ENCODE measurements around the gene CRYL1. TPM values are rescaled to one million over a fixed set of nuclear protein-coding genes. Genes with fewer than 3 reads are reported as not detected.
A peak's percentile ranks its signal among the peaks of the same experiment; 100 is the strongest.

Gene CRYL1
- total RNA-seq, 1 experiment from 2014 or later, result 0.14 TPM

GRCh38 chr13:20491926-20492435 lies 33.7 kb downstream of the CRYL1 start:
- Histone ChIP-seq H3K4me3 (ENCODE audit: insufficient read depth, low read depth, low read length) (no peak overlapping the region), H3K36me3 (replicated peaks; ENCODE audit: control insufficient read depth, insufficient read depth, low read length) (no peaks in the 10 kb centered on the region), H3K27me3 (ENCODE audit: control insufficient read depth, insufficient read depth, low read length) (no peaks in the 10 kb centered on the region; the same call in 1 of the 2 replicates)
- no peak for DNase-seq

- no peak for DNase-seq
- Histone ChIP-seq H3K27me3 (ENCODE audit: control insufficient read depth, insufficient read depth, low read length) (no peaks in the 10 kb centered on the region), H3K36me3 (replicated peaks; ENCODE audit: control insufficient read depth, insufficient read depth, low read length) (no peaks in the 10 kb centered on the region), H3K4me3 (ENCODE audit: insufficient read depth, low read depth, low read length) (no peak overlapping the region)
Observed at GRCh38 chr13:20489185-20489820, 36.4 kb downstream of the CRYL1 start.

GRCh38 chr13:20487927-20488326 lies 37.7 kb downstream of the CRYL1 start:
- DNase-seq, result no peak
- Histone ChIP-seq H3K36me3 (replicated peaks; ENCODE audit: control insufficient read depth, insufficient read depth, low read length) (no peaks in the 10 kb centered on the region), H3K27me3 (ENCODE audit: control insufficient read depth, insufficient read depth, low read length) (no peaks in the 10 kb centered on the region), H3K4me3 (ENCODE audit: insufficient read depth, low read depth, low read length) (no peak overlapping the region)

- DNase-seq, result no peak
- Histone ChIP-seq H3K27me3 (ENCODE audit: control insufficient read depth, insufficient read depth, low read length) (no peaks in the 10 kb centered on the region), H3K36me3 (replicated peaks; ENCODE audit: control insufficient read depth, insufficient read depth, low read length) (no peaks in the 10 kb centered on the region), H3K4me3 (ENCODE audit: insufficient read depth, low read depth, low read length) (no peak overlapping the region)
Observed at GRCh38 chr13:20482787-20483186, 42.9 kb downstream of the CRYL1 start.

GRCh38 chr13:20482275-20482761 lies 43.3 kb downstream of the CRYL1 start:
- H3K36me3 ChIP-seq (replicated peaks; ENCODE audit: control insufficient read depth, insufficient read depth, low read length), result no peaks in the 10 kb centered on the region
- H3K27me3 ChIP-seq (ENCODE audit: control insufficient read depth, insufficient read depth, low read length), result no peaks in the 10 kb centered on the region
- H3K4me3 ChIP-seq (ENCODE audit: insufficient read depth, low read depth, low read length), result no peak overlapping the region
- no peak for DNase-seq

- no peak overlapping the region for H3K4me3 ChIP-seq (ENCODE audit: insufficient read depth, low read depth, low read length)
- H3K36me3 ChIP-seq (replicated peaks; ENCODE audit: control insufficient read depth, insufficient read depth, low read length), result no peaks in the 10 kb centered on the region
- no peaks in the 10 kb centered on the region for H3K27me3 ChIP-seq (ENCODE audit: control insufficient read depth, insufficient read depth, low read length)
- no peak for DNase-seq
Observed at GRCh38 chr13:20477394-20477793, 48.3 kb downstream of the CRYL1 start.

- H3K27me3 ChIP-seq (ENCODE audit: control insufficient read depth, insufficient read depth, low read length), result no peaks in the 10 kb centered on the region
- no peak overlapping the region for H3K4me3 ChIP-seq (ENCODE audit: insufficient read depth, low read depth, low read length)
- H3K36me3 ChIP-seq (replicated peaks; ENCODE audit: control insufficient read depth, insufficient read depth, low read length), result no peaks in the 10 kb centered on the region
- DNase-seq, result peak; percentile 63
Observed at GRCh38 chr13:20475927-20476691, 49.5 kb downstream of the CRYL1 start.

GRCh38 chr13:20474515-20474914 lies 51.1 kb downstream of the CRYL1 start:
- H3K27me3 ChIP-seq (ENCODE audit: control insufficient read depth, insufficient read depth, low read length), result no peaks in the 10 kb centered on the region
- no peak overlapping the region for H3K4me3 ChIP-seq (ENCODE audit: insufficient read depth, low read depth, low read length)
- no peaks in the 10 kb centered on the region for H3K36me3 ChIP-seq (replicated peaks; ENCODE audit: control insufficient read depth, insufficient read depth, low read length)
- no peak for DNase-seq

- Histone ChIP-seq H3K4me3 (ENCODE audit: insufficient read depth, low read depth, low read length) (no peak overlapping the region), H3K27me3 (ENCODE audit: control insufficient read depth, insufficient read depth, low read length) (no peaks in the 10 kb centered on the region), H3K36me3 (replicated peaks; ENCODE audit: control insufficient read depth, insufficient read depth, low read length) (no peaks in the 10 kb centered on the region)
- DNase-seq, result no peak
Observed at GRCh38 chr13:20473888-20474287, 51.8 kb downstream of the CRYL1 start.

GRCh38 chr13:20473139-20473538 lies 52.5 kb downstream of the CRYL1 start:
- no peak for DNase-seq
- no peak overlapping the region for H3K4me3 ChIP-seq (ENCODE audit: insufficient read depth, low read depth, low read length)
- H3K36me3 ChIP-seq (replicated peaks; ENCODE audit: control insufficient read depth, insufficient read depth, low read length), result no peaks in the 10 kb centered on the region
- H3K27me3 ChIP-seq (ENCODE audit: control insufficient read depth, insufficient read depth, low read length), result no peaks in the 10 kb centered on the region

- no peak overlapping the region for H3K4me3 ChIP-seq (ENCODE audit: insufficient read depth, low read depth, low read length)
Observed at GRCh38 chr13:20472531-20472930, 53.1 kb downstream of the CRYL1 start.

GRCh38 chr13:20470136-20470535 lies 55.5 kb downstream of the CRYL1 start:
- no peak overlapping the region for H3K4me3 ChIP-seq (ENCODE audit: insufficient read depth, low read depth, low read length)
- no peaks in the 10 kb centered on the region for H3K27me3 ChIP-seq (ENCODE audit: control insufficient read depth, insufficient read depth, low read length)
- DNase-seq, result no peak
- no peaks in the 10 kb centered on the region for H3K36me3 ChIP-seq (replicated peaks; ENCODE audit: control insufficient read depth, insufficient read depth, low read length)

More at GRCh38 chr13:20472531-20472930, 53.1 kb downstream of the CRYL1 start:
- Histone ChIP-seq H3K36me3 (replicated peaks; ENCODE audit: control insufficient read depth, insufficient read depth, low read length) (no peaks in the 10 kb centered on the region), H3K27me3 (ENCODE audit: control insufficient read depth, insufficient read depth, low read length) (no peaks in the 10 kb centered on the region)
- DNase-seq, result no peak

GRCh38 chr13:20466371-20466770 lies 59.3 kb downstream of the CRYL1 start:
- no peak for DNase-seq
- no peaks in the 10 kb centered on the region for H3K27me3 ChIP-seq (ENCODE audit: control insufficient read depth, insufficient read depth, low read length)
- no peak overlapping the region for H3K4me3 ChIP-seq (ENCODE audit: insufficient read depth, low read depth, low read length)
- no peaks in the 10 kb centered on the region for H3K36me3 ChIP-seq (replicated peaks; ENCODE audit: control insufficient read depth, insufficient read depth, low read length)

- Histone ChIP-seq H3K4me3 (ENCODE audit: insufficient read depth, low read depth, low read length) (no peak overlapping the region), H3K36me3 (replicated peaks; ENCODE audit: control insufficient read depth, insufficient read depth, low read length) (no peaks in the 10 kb centered on the region), H3K27me3 (ENCODE audit: control insufficient read depth, insufficient read depth, low read length) (no peaks in the 10 kb centered on the region)
- no peak for DNase-seq
Observed at GRCh38 chr13:20465218-20465879, 60.3 kb downstream of the CRYL1 start.

- Histone ChIP-seq H3K4me3 (ENCODE audit: insufficient read depth, low read depth, low read length) (no peak overlapping the region), H3K27me3 (ENCODE audit: control insufficient read depth, insufficient read depth, low read length) (no peaks in the 10 kb centered on the region), H3K36me3 (replicated peaks; ENCODE audit: control insufficient read depth, insufficient read depth, low read length) (no peaks in the 10 kb centered on the region)
- DNase-seq, result no peak
Observed at GRCh38 chr13:20462921-20463320, 62.7 kb downstream of the CRYL1 start.

Measured in H7 (cell line).